GM19467 (cell line): ENCODE results near the gene KIAA1191.

Experiments
- ATAC-seq: cut with Tn5 transposase; IDR thresholded peaks from one replicate; pipeline ENCODE4 v1.9.1; 2021; ENCODE audit warnings: mild to moderate bottlenecking, moderate library complexity; ENCODE audit not compliant: unreplicated experiment

The KIAA1191 gene

GRCh38 chr5:176365351-176366231 lies 4.0 kb upstream of the KIAA1191 start, which contains the start of gene ARL10:
Gene ARL10, plus strand, starts transcription at chr5:176365487. Its CDS starts 77 bp downstream, at chr5:176365564.
- ATAC-seq: no peak

- no peak for ATAC-seq
These were observed 3.3 kb upstream of the KIAA1191 start for GRCh38 chr5:176364765-176365350.

GRCh38 chr5:176362233-176362490 lies 598 bp upstream of the KIAA1191 start:
- no peak for ATAC-seq

- no peak for ATAC-seq
These were observed 599 bp downstream of the KIAA1191 start for GRCh38 chr5:176360894-176361436.

GRCh38 chr5:176359658-176360057 lies 1.9 kb downstream of the KIAA1191 start:
- ATAC-seq: no peak

GRCh38 chr5:176356179-176356566 lies 5.4 kb downstream of the KIAA1191 start:
- ATAC-seq: no peak

GRCh38 chr5:176355400-176356178 lies 6.0 kb downstream of the KIAA1191 start:
- no peak for ATAC-seq

- ATAC-seq: no peak
These were observed 8.0 kb downstream of the KIAA1191 start for GRCh38 chr5:176353533-176353932.

- no peak for ATAC-seq
These were observed 9.3 kb downstream of the KIAA1191 start for GRCh38 chr5:176352116-176352878.

- no peak for ATAC-seq
These were observed 11.1 kb downstream of the KIAA1191 start for GRCh38 chr5:176350416-176350815.

- ATAC-seq: no peak
These were observed 18.7 kb downstream of the KIAA1191 start for GRCh38 chr5:176342766-176343458.

GRCh38 chr5:176342158-176342483 lies 19.4 kb downstream of the KIAA1191 start:
- no peak for ATAC-seq

- ATAC-seq: no peak
These were observed 20.0 kb downstream of the KIAA1191 start for GRCh38 chr5:176341325-176342157.

GRCh38 chr5:176339304-176339703 lies 22.3 kb downstream of the KIAA1191 start:
- no peak for ATAC-seq

GRCh38 chr5:176337913-176338312 lies 23.7 kb downstream of the KIAA1191 start:
- no peak for ATAC-seq

GRCh38 chr5:176334031-176334770 lies 27.4 kb downstream of the KIAA1191 start:
- ATAC-seq: no peak

- no peak for ATAC-seq
These were observed 41.0 kb downstream of the KIAA1191 start for GRCh38 chr5:176320577-176320976.

GRCh38 chr5:176319827-176320554 lies 41.6 kb downstream of the KIAA1191 start:
- no peak for ATAC-seq
